Measurements from ENCODE around the gene UPK3BL1.
"Not testable (repeated sequence)": the region's sequence is repeated elsewhere in the genome, so short reads cannot be mapped to it uniquely, and the experiment has no call there.

The UPK3BL1 gene, protein sequence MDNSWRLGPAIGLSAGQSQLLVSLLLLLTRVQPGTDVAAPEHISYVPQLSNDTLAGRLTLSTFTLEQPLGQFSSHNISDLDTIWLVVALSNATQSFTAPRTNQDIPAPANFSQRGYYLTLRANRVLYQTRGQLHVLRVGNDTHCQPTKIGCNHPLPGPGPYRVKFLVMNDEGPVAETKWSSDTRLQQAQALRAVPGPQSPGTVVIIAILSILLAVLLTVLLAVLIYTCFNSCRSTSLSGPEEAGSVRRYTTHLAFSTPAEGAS
- 0 reads per million in 2 donors for total RNA-seq

DNA sequence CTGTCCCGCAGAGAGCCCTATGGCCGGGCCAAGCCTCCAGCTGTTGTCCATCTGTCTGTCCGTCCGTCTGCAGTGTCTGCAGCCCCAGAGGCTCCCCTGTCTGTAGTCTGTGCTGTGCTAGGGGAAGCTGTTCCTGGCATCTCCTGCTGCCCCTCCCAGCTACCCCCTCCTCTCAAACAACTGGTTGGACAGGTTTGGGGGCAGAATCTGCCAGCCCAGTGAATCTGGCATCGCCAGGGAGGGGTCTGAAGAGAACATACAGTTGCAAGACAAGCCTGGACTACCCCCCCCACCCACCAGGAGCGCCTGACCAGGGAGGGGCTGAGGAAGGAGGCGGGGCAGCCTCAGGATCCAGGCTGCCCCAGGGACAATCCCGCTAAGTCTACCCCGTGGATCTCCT, at the start of gene UPK3BL1:
Gene UPK3BL1, minus strand, starts transcription at position 101 of the 400 bp plus-strand sequence. Its CDS starts 50 bp downstream, at position 51.
- DNase-seq: not testable (repeated sequence)

DNA sequence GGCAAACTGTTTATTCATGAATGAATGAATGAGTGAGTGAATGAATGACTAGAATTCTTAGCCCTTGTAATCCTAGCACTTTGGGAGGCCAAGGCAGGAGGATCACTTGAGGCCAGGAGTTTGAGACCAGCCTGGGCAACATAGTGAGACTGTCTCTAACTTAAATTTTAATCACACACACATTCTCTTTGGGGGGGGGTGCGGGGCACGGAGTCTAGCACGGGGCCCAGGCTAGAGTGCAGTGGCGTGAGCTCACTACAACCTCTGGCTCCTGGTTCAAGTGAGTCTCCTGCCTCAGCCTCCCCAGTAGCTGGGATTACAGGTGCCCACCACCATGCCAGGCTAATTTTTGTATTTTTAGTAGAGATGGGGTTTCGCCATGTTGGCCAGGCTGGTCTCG, 48.0 kb upstream of the UPK3BL1 start:
- DNase-seq: not testable (repeated sequence)

DNA sequence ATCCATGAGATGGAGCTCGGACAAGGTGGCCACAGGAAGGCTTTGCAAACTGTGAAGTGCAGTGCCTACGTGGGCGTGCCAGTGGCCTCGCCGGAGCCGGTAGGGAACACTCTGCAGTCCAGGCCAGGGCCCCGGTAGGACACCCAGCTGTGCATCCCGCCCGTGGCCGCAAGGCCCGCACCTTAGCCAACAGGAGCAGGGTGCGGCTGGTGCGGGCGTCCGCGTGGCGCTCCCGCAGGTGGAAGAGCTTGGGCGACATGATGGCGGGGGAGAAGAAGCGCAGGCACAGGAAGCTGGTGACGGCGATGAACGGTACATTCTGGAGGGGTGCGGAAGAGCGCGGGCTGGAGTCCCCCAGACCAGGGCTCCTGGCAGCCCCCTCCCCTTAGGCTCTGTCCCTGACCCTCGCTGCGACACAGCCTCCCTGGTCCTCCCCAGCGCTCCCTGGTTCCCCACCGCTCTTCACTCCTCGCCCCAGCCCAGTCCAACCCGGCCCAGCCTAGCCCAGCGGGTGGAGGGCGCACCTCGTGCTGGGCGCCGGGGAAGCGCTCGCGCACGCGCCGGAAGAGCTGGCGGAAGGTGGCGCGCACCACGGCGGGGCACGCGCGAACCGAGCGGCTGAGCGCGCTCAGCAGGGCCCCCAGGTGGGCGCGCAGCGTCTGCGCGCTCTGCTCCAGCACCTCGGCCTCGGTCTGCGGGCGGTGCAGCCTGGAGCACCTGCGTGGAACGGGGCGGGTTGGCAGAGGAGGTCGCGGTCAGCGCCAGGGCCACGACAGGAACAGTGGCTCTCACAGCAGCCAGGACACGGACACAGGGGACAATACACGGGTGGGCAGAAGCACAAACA, 47.1 kb upstream of the UPK3BL1 start:
- not testable (repeated sequence) for DNase-seq

DNA sequence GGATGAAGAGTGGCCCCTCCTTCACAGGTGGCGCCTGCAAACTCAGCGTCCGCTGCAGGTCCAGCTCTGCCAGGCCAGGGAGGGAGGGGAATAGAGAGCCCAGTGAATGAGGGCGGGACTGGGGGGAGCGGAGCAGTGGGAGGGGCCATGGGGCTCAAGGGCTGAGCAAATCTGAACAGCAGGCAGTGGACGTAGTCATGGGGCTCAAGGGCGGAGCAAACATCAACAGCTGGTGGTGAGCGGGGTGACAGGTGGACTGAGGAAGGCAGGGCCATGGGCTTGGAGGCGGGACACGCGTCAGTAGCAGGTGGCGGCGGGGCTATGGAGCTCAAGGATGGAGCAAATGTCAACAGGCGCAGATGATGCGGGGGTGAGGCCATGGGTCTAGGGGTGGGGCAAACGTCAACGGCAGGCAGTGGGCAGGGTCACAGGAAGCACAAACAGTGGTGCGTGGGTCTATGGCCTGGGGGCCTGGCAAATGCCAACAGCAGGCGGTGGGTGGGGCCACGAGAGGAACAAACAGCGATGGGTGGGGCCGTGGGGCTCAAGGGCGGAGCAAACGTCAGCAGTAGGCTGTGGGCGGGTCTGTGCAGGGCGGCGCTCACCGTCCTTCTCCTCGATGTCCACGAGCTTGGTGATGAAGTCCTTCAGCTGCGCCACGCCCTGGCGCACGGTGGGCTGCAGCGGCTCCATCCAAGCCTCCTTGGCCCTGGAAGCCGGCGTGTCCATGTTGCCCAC, 45.9 kb upstream of the UPK3BL1 start:
- DNase-seq: not testable (repeated sequence)

DNA sequence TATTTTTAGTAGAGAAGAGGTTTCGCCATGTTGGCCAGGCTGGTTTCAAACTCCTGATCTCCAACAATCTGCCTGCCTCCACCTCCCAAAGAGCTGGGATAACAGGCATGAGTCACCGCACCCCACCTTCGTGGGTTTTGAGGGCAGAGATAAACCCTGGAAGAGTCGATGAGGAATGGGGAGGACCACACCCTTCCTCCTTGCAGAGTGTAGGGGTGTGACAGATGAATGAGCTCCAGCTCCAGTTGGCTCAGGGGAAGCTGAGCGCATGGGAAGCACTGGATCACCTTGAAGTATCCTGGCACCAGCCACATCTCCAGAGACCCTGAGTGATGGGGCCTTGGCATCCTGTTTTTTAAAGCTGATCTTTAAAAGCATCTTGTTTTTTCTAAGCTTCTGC, 40.0 kb upstream of the UPK3BL1 start:
- not testable (repeated sequence) for DNase-seq

GRCh38 chr7:102680780-102681179, 38.2 kb upstream of the UPK3BL1 start:
- DNase-seq: not testable (repeated sequence)

- DNase-seq: not testable (repeated sequence)
Measured at GRCh38 chr7:102675545-102675944, 33.0 kb upstream of the UPK3BL1 start.

DNA sequence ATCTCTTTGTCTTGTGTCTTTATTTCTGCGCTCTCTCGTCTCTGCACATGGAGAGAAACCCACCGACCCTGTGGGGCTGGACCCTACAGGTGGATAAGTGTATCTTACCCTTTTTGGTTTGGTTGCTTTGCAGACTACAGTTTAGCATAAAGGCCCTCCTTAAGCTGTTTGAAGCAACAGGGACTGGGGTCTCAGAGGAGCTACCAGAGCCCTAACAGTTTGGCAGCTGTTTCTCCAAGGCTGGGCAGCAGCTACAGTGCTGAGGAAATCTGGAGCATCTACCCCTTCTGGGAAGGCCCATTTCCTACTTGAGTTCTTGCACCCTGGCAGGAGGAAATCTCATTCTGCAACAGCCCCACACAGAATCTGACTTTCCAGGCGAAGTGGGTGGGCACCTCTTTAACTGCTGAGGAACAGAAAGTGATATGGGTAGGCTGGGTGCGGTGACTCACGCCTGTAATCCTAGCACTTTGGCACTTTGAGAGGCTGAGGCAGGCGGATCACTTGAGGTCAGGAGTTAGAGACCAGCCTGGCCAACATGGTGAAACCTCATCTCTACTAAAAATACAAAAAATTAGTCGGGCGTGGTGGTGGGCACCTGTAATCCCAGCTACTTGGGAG, 31.0 kb upstream of the UPK3BL1 start:
- DNase-seq: not testable (repeated sequence)

DNA sequence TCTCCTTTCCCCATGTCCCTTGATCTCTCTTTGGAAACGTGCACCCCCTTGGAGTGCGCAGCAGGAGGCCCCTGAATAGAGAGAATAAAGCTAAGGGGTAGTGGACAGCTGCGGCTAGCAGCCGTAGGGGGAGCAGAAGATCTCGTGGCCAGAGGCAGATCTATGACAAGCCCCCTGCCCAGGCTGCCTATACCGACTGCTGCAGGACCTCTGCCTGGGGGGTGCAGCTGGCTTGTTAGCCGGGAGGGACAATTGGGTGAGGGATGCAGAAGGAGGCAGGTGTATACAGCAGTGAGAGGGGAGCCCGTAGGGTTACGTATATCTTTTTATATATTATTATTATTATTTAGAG, 29.3 kb upstream of the UPK3BL1 start:
- not testable (repeated sequence) for DNase-seq

DNA sequence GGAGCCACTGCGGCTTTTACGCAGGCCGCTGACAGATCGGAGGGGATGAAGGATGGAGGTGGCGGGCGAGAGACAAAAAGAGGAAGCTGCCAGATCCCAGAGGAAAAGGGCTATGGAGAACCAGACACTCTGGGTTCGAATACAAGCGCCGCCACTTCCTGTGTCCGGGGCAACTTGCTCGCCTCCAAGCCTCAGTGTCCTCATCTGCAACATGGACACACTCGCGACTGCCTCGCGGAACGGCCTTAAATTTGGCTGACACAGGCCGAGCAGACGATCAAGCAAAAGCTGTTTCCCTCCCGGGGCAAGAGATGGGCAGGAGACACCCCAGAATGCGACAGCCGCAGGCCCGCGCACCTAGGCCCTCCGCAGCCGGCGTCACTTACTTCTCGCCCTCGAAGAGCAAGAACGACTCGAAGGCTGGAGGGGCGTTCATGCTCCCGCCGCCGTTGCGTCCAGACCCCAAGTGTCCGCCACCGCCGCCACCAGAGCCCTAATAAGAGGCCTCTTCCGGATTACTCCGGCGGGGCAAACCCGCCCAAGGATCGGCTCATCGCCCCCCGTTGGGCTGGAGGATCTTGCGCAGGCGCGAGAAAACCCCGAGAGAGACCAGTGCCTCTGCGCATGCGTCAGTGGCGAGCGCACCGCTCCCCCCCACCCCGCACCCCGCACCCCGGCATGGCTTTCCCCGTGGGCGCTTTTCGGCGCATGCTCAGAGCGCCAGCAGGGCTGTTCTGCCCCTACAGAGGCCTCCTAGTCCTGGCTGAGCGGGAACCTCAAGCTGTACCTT, 28.8 kb upstream of the UPK3BL1 start, which contains the start of gene POLR2J2:
Gene POLR2J2, minus strand, starts transcription at position 498 of the 790 bp plus-strand sequence. Its CDS starts 62 bp downstream, at position 436.
- DNase-seq: peak; percentile 78

DNA sequence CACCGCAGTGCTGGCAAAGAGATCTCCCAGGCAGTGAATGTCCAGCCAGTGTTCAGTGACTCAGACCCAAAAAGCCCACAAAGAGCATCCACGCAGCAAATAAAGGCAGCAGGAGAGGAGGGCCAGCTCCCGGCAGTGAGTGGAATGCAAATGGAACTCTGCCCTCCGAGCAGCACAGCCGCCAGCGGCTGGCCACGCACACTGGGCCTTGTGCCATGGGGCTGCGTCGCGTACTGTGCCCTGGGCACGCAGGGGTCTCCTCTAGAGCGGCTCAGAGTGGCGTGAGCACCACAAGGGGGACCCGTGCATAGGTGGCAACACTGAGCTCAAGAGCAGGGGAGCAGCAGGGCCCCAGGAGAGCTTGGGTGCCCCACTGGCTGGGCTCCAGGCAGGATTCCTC, 24.9 kb upstream of the UPK3BL1 start:
- not testable (repeated sequence) for DNase-seq

DNA sequence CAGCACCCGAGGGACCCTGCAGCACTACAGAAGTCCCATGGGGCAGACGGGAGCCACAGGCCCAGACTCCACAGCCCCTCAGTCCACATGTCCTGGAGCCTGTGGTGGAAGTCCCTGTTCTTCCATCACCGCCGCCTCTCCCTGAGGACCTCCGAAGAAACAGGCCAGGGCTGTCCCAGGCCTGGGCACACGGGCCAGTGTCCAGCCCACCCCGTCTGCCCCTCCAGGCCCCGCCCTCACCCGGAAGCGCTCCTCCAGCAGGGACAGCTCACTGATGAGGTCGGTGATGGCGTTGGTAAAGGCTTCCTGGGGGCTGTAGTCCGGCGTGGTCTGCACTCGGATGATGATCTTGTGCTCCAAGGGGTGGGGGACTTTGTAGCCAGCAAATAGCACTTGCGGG, 24.3 kb upstream of the UPK3BL1 start:
- not testable (repeated sequence) for DNase-seq

- DNase-seq: not testable (repeated sequence)
Measured at GRCh38 chr7:102664765-102665164, 22.2 kb upstream of the UPK3BL1 start.

- not testable (repeated sequence) for DNase-seq
Measured at GRCh38 chr7:102649924-102650323, 7.3 kb upstream of the UPK3BL1 start, which contains the start of gene SPDYE2B. SPDYE2B (plus strand) TSS chr7:102650319; CDS start chr7:102652349, 2,030 bp downstream.

DNA sequence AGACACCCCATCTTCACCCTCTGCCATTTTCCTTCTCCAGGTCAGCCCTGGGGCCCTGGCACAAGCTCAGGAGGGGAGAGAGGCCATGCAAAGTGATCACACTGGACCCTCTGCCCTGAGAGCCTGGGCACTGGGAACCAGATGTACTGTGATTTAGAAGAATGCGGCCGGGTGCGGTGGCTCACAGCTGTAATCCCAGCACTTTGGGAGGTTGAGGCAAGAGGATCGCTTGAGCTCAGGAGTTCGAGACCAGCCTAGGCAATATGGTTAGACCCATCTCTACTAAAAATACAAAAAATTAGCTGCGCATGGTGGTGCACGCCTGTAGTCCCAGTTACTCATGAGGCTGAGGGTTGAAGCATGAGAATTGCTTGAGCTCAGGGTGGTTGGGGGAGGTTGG, 5.2 kb upstream of the UPK3BL1 start:
- not testable (repeated sequence) for DNase-seq

GRCh38 chr7:102643404-102643803, 813 bp upstream of the UPK3BL1 start:
- not testable (repeated sequence) for DNase-seq

DNA sequence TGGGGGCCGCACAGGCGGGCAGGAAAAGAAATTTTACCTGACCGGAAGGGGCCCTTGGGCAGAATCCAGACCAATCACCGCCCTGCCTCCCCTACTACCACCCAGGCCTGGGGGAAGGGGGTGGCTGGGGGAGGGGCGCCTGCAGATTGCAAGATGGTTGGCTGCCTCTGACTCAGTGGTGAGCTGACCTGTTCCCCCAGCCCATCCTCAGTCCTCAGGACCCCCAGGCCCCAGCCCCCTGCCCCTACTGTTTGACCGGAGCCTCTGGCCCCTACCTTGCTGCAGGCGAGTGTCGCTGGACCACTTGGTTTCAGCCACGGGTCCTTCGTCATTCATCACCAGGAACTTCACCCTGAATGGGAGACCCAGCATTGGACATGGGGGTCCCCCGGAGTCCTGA, 3.7 kb downstream of the UPK3BL1 start:
- not testable (repeated sequence) for DNase-seq

DNA sequence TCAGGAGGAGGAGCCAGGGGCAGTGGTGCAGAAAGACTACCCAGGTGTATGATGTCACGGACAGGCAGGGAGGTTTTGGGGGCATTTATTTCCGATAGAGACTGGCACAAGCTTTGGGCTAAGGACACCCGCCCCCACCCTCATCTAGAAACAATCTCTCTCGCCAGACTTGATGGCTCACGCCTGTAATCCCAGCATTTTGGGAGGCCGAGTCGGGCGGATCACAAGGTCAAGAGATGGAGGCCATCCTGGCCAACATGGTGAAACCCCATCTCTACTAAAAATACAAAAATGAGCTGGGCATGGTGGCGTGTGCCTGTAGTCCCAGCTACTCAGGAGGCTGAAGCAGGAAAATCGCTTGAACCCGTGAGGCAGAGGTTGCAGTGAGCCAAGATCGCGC, 5.6 kb downstream of the UPK3BL1 start:
- DNase-seq: not testable (repeated sequence)

DNA sequence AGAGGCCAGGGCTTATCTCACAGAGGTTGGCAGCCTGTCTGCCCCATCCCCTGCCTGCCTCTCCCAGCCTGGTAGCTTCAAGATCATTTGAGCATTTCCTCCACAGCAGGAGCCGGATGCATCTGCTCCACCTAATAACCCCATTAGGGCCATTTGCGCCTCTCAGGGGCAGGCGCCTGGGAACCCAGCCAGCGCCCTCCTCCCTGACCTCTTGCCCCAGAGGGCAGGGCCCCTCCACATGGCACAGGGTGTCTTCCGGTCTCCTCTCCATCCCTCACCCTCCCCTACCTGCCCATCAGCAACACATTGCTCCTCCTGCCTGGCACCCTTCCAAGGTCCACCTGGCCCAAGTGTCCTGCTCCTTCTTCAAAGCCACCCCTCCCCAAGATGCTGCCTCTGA, 7.2 kb downstream of the UPK3BL1 start:
- DNase-seq: not testable (repeated sequence)

DNA sequence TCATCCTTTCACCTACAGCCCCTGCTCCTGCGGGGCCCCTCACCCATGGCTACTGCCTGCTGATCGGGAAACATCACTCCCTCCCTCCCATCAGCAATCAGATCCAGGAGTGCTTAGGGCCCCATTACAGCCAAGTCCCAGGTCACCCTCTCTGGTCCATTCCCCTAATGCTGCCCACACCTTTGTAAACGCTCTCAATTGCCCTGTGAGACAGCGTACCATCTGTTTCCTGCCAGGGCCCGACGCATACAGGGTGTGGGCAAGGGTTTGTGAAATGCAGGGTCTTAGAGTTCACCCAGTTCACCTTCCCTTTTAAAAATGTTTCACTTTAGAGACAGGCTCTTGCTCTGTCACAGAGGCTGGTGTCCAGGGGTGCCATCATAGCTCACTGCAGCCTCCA, 8.3 kb downstream of the UPK3BL1 start:
- not testable (repeated sequence) for DNase-seq

DNA sequence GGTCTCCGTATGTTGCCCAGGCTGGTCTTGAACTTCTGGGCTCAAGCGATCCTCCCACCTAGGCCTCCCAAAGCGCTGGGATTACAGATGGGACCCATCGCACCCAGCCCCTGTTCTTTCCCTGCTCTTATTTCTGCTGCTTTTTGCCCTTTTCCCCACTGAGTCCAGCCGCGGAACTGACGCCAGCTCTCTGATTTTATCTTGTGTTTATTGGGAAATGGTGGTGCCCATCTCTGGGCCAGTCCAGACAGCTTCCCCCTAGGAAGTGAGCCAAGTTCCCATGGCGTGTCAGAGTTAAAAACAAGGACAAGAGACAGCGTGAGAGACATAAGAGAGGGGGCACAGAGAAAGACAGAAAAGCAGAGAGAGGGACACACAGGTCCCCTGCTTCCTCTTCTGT, 12.0 kb downstream of the UPK3BL1 start:
- not testable (repeated sequence) for DNase-seq

Data from T-helper 9 cell (primary cell).